HG02970 (cell line): ENCODE results near the gene BRAP.
"Not testable (repeated sequence)": the region's sequence is repeated elsewhere in the genome, so short reads cannot be mapped to it uniquely, and the experiment has no call there.

Experiments used
- ATAC-seq: cut with Tn5 transposase; IDR thresholded peaks from one replicate; pipeline ENCODE4 v1.9.1; 2021; ENCODE audit warnings: mild to moderate bottlenecking, moderate library complexity, moderate number of reproducible peaks; ENCODE audit not compliant: unreplicated experiment, low FRiP score

The BRAP gene

GRCh38 chr12:111685811-111686573, at the start of gene BRAP, which contains the start of gene ACAD10:
Gene BRAP (minus strand): TSS chr12:111685956. CDS start chr12:111685792, 164 bp downstream.
Gene ACAD10 (plus strand): TSS chr12:111686053. CDS start chr12:111692710, 6,657 bp downstream.
- peak; percentile 95 for ATAC-seq

GRCh38 chr12:111733340-111733915, 47.7 kb upstream of the BRAP start:
- ATAC-seq = no peak

GRCh38 chr12:111732786-111733185, 47.0 kb upstream of the BRAP start:
- ATAC-seq = no peak

GRCh38 chr12:111730420-111730819, 44.7 kb upstream of the BRAP start:
- ATAC-seq = no peak

GRCh38 chr12:111728795-111729194, 43.0 kb upstream of the BRAP start:
- no peak for ATAC-seq

GRCh38 chr12:111723646-111724360, 38.0 kb upstream of the BRAP start:
- not testable (repeated sequence) for ATAC-seq

GRCh38 chr12:111720457-111720856, 34.7 kb upstream of the BRAP start:
- no peak for ATAC-seq

GRCh38 chr12:111719316-111719715, 33.6 kb upstream of the BRAP start:
- not testable (repeated sequence) for ATAC-seq

- ATAC-seq = no peak
These were observed 29.5 kb upstream of the BRAP start for GRCh38 chr12:111715279-111715678.

- ATAC-seq = no peak
These were observed 20.4 kb upstream of the BRAP start for GRCh38 chr12:111706145-111706544.

GRCh38 chr12:111705672-111706071, 19.9 kb upstream of the BRAP start:
- ATAC-seq = no peak

- no peak for ATAC-seq
These were observed 14.2 kb upstream of the BRAP start for GRCh38 chr12:111699962-111700361.

- ATAC-seq = no peak
These were observed 8.1 kb upstream of the BRAP start for GRCh38 chr12:111693818-111694217.

GRCh38 chr12:111692575-111693210, 6.9 kb upstream of the BRAP start:
- no peak for ATAC-seq

GRCh38 chr12:111691262-111691661, 5.5 kb upstream of the BRAP start:
- no peak for ATAC-seq

- no peak for ATAC-seq
These were observed 2.2 kb upstream of the BRAP start for GRCh38 chr12:111687952-111688351.

- no peak for ATAC-seq
These were observed 1.5 kb upstream of the BRAP start for GRCh38 chr12:111687255-111687654.

GRCh38 chr12:111686574-111687105, 884 bp upstream of the BRAP start:
- no peak for ATAC-seq

GRCh38 chr12:111685322-111685810, 390 bp downstream of the BRAP start:
- peak; percentile 15 for ATAC-seq

- ATAC-seq = not testable (repeated sequence)
These were observed 1.1 kb downstream of the BRAP start for GRCh38 chr12:111684485-111685198.
